ENCODE data around the gene DDI2. TPM values are rescaled to one million over a fixed set of nuclear protein-coding genes. Genes with fewer than 3 reads are reported as not detected.

DDI2 gene
- total and polyA plus RNA-seq, 4 donors = 9.5 to 72.5 (median 42.0) TPM

DNA sequence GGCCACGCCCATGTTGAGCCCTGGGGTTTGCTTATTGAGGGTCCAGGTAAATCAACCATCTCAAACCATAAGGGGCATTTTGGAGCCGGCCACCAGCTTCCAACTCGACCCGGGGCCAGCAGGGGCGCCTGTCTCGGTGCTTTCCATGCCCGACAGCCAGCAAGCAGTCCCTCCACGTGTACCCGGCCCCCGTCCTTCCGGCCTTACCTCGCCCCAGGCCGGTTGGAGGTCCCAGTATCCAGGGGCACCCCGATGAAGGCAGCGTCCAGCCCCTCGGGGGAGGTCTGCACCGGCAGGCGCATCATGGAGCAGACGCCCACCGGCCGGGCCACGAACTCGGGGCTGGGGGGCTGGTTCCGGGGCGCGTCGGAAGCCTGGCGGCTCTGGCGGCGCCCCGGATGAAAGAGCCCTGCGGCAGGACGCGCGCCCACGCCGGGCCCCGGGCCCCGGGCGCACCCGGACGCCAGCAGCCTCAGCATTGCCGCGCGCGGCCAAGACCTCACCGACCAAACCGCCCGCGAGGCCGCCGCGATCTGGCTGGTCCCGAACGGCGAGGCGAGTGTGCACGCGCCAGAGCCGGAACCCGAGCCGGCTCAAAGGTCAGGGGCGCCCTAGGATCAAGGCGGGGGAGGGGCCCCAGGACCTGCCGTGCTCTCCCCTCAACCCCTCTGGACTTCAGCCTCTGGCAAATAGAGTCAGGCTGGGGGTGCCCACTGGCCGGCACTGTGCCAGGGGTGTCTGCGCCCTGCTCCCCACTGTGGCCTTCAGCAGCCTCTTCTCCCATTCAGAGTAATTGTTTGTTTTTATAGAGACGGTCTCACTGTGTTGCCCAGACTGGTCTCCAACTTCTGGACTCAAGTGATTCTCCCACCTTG is 32.5 kb upstream of the DDI2 start, which contains the start of gene AGMAT:
Gene AGMAT, minus strand, starts transcription at position 563 of the 875 bp plus-strand sequence. Its CDS starts 84 bp downstream, at position 479.
- no peaks in the 10 kb centered on the region for H3K36me3 ChIP-seq (ENCODE audit: control insufficient read depth in 4 of 4, insufficient read depth in 3 of 4, low read depth in 1 of 4, low read length in 3 of 4)
- peak; percentile 37 for TF ChIP-seq NR2F2 (IDR thresholded peaks at IDR 0.05)
- TF ChIP-seq EGR1 (IDR thresholded peaks at IDR 0.05; ENCODE audit: low read depth in 2 of 2) = no peak
- TF ChIP-seq, protein P1, sequence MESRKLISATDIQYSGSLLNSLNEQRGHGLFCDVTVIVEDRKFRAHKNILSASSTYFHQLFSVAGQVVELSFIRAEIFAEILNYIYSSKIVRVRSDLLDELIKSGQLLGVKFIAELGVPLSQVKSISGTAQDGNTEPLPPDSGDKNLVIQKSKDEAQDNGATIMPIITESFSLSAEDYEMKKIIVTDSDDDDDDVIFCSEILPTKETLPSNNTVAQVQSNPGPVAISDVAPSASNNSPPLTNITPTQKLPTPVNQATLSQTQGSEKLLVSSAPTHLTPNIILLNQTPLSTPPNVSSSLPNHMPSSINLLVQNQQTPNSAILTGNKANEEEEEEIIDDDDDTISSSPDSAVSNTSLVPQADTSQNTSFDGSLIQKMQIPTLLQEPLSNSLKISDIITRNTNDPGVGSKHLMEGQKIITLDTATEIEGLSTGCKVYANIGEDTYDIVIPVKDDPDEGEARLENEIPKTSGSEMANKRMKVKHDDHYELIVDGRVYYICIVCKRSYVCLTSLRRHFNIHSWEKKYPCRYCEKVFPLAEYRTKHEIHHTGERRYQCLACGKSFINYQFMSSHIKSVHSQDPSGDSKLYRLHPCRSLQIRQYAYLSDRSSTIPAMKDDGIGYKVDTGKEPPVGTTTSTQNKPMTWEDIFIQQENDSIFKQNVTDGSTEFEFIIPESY (IDR thresholded peaks at IDR 0.05) = no peak
- no peak for TF ChIP-seq FOXA1 (IDR thresholded peaks at IDR 0.05)
- TF ChIP-seq, protein P2, sequence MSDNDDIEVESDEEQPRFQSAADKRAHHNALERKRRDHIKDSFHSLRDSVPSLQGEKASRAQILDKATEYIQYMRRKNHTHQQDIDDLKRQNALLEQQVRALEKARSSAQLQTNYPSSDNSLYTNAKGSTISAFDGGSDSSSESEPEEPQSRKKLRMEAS (IDR thresholded peaks at IDR 0.05) = peak; percentile 33
- no peak for TF ChIP-seq FOXA2 (IDR thresholded peaks at IDR 0.05)
- TF ChIP-seq, protein P3, sequence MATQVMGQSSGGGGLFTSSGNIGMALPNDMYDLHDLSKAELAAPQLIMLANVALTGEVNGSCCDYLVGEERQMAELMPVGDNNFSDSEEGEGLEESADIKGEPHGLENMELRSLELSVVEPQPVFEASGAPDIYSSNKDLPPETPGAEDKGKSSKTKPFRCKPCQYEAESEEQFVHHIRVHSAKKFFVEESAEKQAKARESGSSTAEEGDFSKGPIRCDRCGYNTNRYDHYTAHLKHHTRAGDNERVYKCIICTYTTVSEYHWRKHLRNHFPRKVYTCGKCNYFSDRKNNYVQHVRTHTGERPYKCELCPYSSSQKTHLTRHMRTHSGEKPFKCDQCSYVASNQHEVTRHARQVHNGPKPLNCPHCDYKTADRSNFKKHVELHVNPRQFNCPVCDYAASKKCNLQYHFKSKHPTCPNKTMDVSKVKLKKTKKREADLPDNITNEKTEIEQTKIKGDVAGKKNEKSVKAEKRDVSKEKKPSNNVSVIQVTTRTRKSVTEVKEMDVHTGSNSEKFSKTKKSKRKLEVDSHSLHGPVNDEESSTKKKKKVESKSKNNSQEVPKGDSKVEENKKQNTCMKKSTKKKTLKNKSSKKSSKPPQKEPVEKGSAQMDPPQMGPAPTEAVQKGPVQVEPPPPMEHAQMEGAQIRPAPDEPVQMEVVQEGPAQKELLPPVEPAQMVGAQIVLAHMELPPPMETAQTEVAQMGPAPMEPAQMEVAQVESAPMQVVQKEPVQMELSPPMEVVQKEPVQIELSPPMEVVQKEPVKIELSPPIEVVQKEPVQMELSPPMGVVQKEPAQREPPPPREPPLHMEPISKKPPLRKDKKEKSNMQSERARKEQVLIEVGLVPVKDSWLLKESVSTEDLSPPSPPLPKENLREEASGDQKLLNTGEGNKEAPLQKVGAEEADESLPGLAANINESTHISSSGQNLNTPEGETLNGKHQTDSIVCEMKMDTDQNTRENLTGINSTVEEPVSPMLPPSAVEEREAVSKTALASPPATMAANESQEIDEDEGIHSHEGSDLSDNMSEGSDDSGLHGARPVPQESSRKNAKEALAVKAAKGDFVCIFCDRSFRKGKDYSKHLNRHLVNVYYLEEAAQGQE (IDR thresholded peaks at IDR 0.05) = peak; percentile 35
- TF ChIP-seq SP1 (IDR thresholded peaks at IDR 0.05) = peak; percentile 82
- peak; percentile 83 to 86 for TF ChIP-seq RXRA (IDR thresholded peaks at IDR 0.05)
- TF ChIP-seq HNF4A (conservative IDR thresholded peaks at IDR 0.05) = peak; percentile 89 to 90
- peak; percentile 24 for TF ChIP-seq TAF1 (conservative IDR thresholded peaks at IDR 0.05)
- TF ChIP-seq HNF4G (IDR thresholded peaks at IDR 0.05) = peak; percentile 92
- TF ChIP-seq, protein P4, sequence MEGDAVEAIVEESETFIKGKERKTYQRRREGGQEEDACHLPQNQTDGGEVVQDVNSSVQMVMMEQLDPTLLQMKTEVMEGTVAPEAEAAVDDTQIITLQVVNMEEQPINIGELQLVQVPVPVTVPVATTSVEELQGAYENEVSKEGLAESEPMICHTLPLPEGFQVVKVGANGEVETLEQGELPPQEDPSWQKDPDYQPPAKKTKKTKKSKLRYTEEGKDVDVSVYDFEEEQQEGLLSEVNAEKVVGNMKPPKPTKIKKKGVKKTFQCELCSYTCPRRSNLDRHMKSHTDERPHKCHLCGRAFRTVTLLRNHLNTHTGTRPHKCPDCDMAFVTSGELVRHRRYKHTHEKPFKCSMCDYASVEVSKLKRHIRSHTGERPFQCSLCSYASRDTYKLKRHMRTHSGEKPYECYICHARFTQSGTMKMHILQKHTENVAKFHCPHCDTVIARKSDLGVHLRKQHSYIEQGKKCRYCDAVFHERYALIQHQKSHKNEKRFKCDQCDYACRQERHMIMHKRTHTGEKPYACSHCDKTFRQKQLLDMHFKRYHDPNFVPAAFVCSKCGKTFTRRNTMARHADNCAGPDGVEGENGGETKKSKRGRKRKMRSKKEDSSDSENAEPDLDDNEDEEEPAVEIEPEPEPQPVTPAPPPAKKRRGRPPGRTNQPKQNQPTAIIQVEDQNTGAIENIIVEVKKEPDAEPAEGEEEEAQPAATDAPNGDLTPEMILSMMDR (IDR thresholded peaks at IDR 0.05; ENCODE audit: low read depth, low read length, missing input control) = peak; percentile 26
- peak; percentile 30 for TF ChIP-seq YY1 (IDR thresholded peaks at IDR 0.05)
- peak in 1 of 2 donors; percentile 16 for TF ChIP-seq RAD21 (IDR thresholded peaks at IDR 0.05)
- TF ChIP-seq GABPA (IDR thresholded peaks at IDR 0.05 in 1 of 2, conservative IDR thresholded peaks at IDR 0.05 in 1 of 2) = no peak
- H3K9me3 ChIP-seq (ENCODE audit: control insufficient read depth in 4 of 4, low read length in 3 of 4) = no peaks in the 10 kb centered on the region
- peak within 1 kb of the TSS in 1 of 2 donors; percentile 54 for H3K9ac ChIP-seq (ENCODE audit: low read depth in 1 of 2, low read length in 2 of 2)
- WGBS = under 1% methylated on average over 68 of the region's 68 CpGs
- H3K27ac ChIP-seq (ENCODE audit: low read depth in 1 of 2, low read length in 2 of 2) = peak within 1 kb of the TSS; percentile 82 to 89
- peak; percentile 67 for DNase-seq (ENCODE audit: low spot score)
- peak within 1 kb of the TSS; percentile 63 to 87 (median 70) for H3K4me3 ChIP-seq (ENCODE audit: low read depth in 1 of 3, low read length in 3 of 3)
- no peaks in the 10 kb centered on the region for H3K27me3 ChIP-seq (ENCODE audit: control insufficient read depth in 4 of 4, insufficient read depth in 4 of 4, low read length in 3 of 4)
- peaks cover 4 to 32% (median 27%) of the 10 kb centered on the region in 4 donors for H3K4me1 ChIP-seq (ENCODE audit: control insufficient read depth in 4 of 4, insufficient read depth in 4 of 4, low read length in 3 of 4)
